Mesenchymal stem cell (in vitro differentiated cells and primary cell): ENCODE measurements around the gene ESX1.

Source experiments
- DNase-seq: peaks from one replicate; pipeline ENCODE4 v3.0.0-alpha.2; 2013
- H2AFZ ChIP-seq: one replicate; pipeline ENCODE4 v1.6.1; 2013; ENCODE audit warnings: low read depth, mild to moderate bottlenecking, control low read depth, inconsistent platforms, low read length, moderate library complexity
- H2AK5ac ChIP-seq: 2 replicates; pipeline ENCODE4 v1.6.1; 2013; ENCODE audit warnings: low read length, moderate library complexity, mild to moderate bottlenecking, inconsistent platforms; ENCODE audit not compliant: severe bottlenecking
- H2BK120ac ChIP-seq: one replicate; pipeline ENCODE4 v1.6.1; 2013; ENCODE audit warnings: low read depth, mild to moderate bottlenecking, inconsistent platforms, low read length, moderate library complexity
- H2BK12ac ChIP-seq, 2 experiments: one replicate each; pipeline ENCODE4 v1.6.1; 2013; ENCODE audit warnings: inconsistent platforms in 2 of 2, low read length in 2 of 2, mild to moderate bottlenecking in 2 of 2, moderate library complexity in 2 of 2, control low read depth in 1 of 2
- H2BK15ac ChIP-seq: one replicate; pipeline ENCODE4 v1.6.1; 2013; ENCODE audit warnings: mild to moderate bottlenecking, low read depth, inconsistent platforms; ENCODE audit not compliant: poor library complexity, severe bottlenecking
- H2BK5ac ChIP-seq: 2 replicates; pipeline ENCODE4 v1.6.1; 2013; ENCODE audit warnings: low read depth, mild to moderate bottlenecking, low read length, control low read depth, inconsistent platforms; ENCODE audit not compliant: poor library complexity, severe bottlenecking
- H3K14ac ChIP-seq, 2 experiments: one replicate each; pipeline ENCODE4 v1.6.1; 2013; ENCODE audit warnings: inconsistent platforms in 2 of 2, low read length in 2 of 2, control low read depth in 1 of 2, mild to moderate bottlenecking in 1 of 2, moderate library complexity in 1 of 2
- H3K18ac ChIP-seq, 2 experiments: one replicate each; pipeline ENCODE4 v1.6.1; 2013; ENCODE audit warnings: inconsistent platforms in 2 of 2, low read length in 2 of 2, control low read depth in 1 of 2, low read depth in 1 of 2, mild to moderate bottlenecking in 1 of 2
- H3K23ac ChIP-seq, 2 experiments: one replicate each; pipeline ENCODE4 v1.6.1; 2013; ENCODE audit warnings: inconsistent platforms in 2 of 2, low read length in 2 of 2, mild to moderate bottlenecking in 2 of 2, moderate library complexity in 2 of 2, control low read depth in 1 of 2
- H3K27ac ChIP-seq: 2 replicates; pipeline ENCODE4 v1.5.1; 2013; ENCODE audit warnings: mild to moderate bottlenecking, moderate library complexity, low read length, control low read depth, inconsistent platforms; ENCODE audit not compliant: poor library complexity, severe bottlenecking
- H3K27me3 ChIP-seq, 2 experiments: 2 replicates each; pipeline versions ENCODE4 v1.6.1 to v1.7.0; 2013; ENCODE audit warnings: low read length in 2 of 2, mild to moderate bottlenecking in 2 of 2, moderate library complexity in 2 of 2, control low read depth in 1 of 2, inconsistent platforms in 1 of 2; ENCODE audit not compliant: control insufficient read depth in 1 of 2, insufficient read depth in 1 of 2
- H3K36me3 ChIP-seq, 2 experiments: 2 replicates each; pipeline versions ENCODE4 v1.6.1 to v1.7.0; 2013; ENCODE audit warnings: low read length in 2 of 2, control low read depth in 1 of 2, inconsistent platforms in 1 of 2, low read depth in 1 of 2, mild to moderate bottlenecking in 1 of 2; ENCODE audit not compliant: insufficient read depth in 2 of 2, control insufficient read depth in 1 of 2
- H3K4ac ChIP-seq, 2 experiments: one replicate each; pipeline ENCODE4 v1.6.1; 2013; ENCODE audit warnings: inconsistent platforms in 2 of 2, low read length in 2 of 2, mild to moderate bottlenecking in 2 of 2, moderate library complexity in 2 of 2, control low read depth in 1 of 2, low read depth in 1 of 2
- H3K4me1 ChIP-seq: 2 replicates; pipeline ENCODE4 v1.6.1; 2013; ENCODE audit warnings: low read depth, low read length, control low read depth; ENCODE audit not compliant: control insufficient read depth, insufficient read depth
- H3K4me2 ChIP-seq: 2 replicates; pipeline ENCODE4 v1.6.1; 2013; ENCODE audit warnings: low read length, mild to moderate bottlenecking, inconsistent platforms; ENCODE audit not compliant: poor library complexity, severe bottlenecking
- H3K4me3 ChIP-seq, 2 experiments: 2 replicates each; pipeline versions ENCODE4 v1.5.1 to v1.7.0; 2013; ENCODE audit warnings: low read length in 2 of 2, mild to moderate bottlenecking in 2 of 2, control low read depth in 1 of 2, low read depth in 1 of 2; ENCODE audit not compliant: insufficient read depth in 1 of 2
- H3K79me1 ChIP-seq: replicated peaks from 2 replicates; pipeline ENCODE4 v1.6.1; 2013; ENCODE audit warnings: mild to moderate bottlenecking, control low read depth, low read length, inconsistent platforms; ENCODE audit not compliant: poor library complexity, severe bottlenecking
- H3K9ac ChIP-seq: 2 replicates; pipeline ENCODE4 v1.7.0; 2013; ENCODE audit warnings: mild to moderate bottlenecking, low read length, moderate library complexity
- H3K9me3 ChIP-seq: 2 replicates; pipeline ENCODE4 v1.7.0; 2013; ENCODE audit warnings: mild to moderate bottlenecking, low read length; ENCODE audit not compliant: control insufficient read depth
- H4K8ac ChIP-seq: one replicate; pipeline ENCODE4 v1.6.1; 2013; ENCODE audit warnings: inconsistent platforms, mild to moderate bottlenecking, low read length, moderate library complexity
- H4K91ac ChIP-seq: one replicate; pipeline ENCODE4 v1.6.1; 2013; ENCODE audit warnings: mild to moderate bottlenecking, low read length, inconsistent platforms
- WGBS: methylation state at CpG from one replicate; pipeline ENCODE4 v1.1.7; 2013; ENCODE audit warnings: mixed read lengths; 5-methylcytosine and 5-hydroxymethylcytosine counted together

Gene ESX1

DNA sequence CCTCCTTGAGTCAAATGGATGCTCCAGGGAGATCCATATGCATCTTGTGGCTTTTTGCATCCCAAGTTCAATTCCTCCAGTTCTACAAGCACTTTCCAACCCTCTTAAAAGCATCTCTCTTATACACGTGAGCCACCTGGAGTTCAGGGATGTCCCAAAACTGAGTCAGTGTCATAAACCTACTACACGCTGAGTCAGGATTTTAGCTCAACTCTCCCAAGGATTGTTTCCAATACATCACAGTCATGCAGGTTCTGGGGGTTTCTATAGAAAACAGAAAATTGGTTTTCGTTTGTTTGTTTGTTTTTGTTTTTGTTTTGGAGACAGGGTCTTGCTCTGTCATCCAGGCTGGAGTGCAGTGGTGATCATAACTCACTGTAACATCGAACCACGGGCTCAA is 25.9 kb upstream of the ESX1 start:
- H3K79me1 ChIP-seq, result no peaks in the 10 kb centered on the region
- no peaks in the 10 kb centered on the region for H3K4me1 ChIP-seq
- H2BK5ac ChIP-seq, result no peak overlapping the region
- H3K4me2 ChIP-seq, result no peak overlapping the region
- no peak overlapping the region for H2AFZ ChIP-seq
- no peaks in the 10 kb centered on the region for H3K9me3 ChIP-seq
- no peak overlapping the region for H3K27ac ChIP-seq
- H3K23ac ChIP-seq, result no peak overlapping the region
- no peaks in the 10 kb centered on the region for H3K36me3 ChIP-seq
- no peak for DNase-seq
- no peak overlapping the region for H3K4me3 ChIP-seq
- no peak overlapping the region for H3K9ac ChIP-seq
- no peak overlapping the region for H2AK5ac ChIP-seq
- no peak overlapping the region for H2BK15ac ChIP-seq
- no peak overlapping the region for H2BK12ac ChIP-seq
- WGBS, result 92% methylated on average over 2 of the region's 5 CpGs
- peaks cover 0 to 41% of the 10 kb centered on the region in 2 experiments for H3K27me3 ChIP-seq
- H2BK120ac ChIP-seq, result no peak overlapping the region
- no peak overlapping the region for H3K14ac ChIP-seq
- no peak overlapping the region for H4K91ac ChIP-seq
- H3K4ac ChIP-seq, result no peak overlapping the region
- H4K8ac ChIP-seq, result no peak overlapping the region
- H3K18ac ChIP-seq, result no peak overlapping the region

DNA sequence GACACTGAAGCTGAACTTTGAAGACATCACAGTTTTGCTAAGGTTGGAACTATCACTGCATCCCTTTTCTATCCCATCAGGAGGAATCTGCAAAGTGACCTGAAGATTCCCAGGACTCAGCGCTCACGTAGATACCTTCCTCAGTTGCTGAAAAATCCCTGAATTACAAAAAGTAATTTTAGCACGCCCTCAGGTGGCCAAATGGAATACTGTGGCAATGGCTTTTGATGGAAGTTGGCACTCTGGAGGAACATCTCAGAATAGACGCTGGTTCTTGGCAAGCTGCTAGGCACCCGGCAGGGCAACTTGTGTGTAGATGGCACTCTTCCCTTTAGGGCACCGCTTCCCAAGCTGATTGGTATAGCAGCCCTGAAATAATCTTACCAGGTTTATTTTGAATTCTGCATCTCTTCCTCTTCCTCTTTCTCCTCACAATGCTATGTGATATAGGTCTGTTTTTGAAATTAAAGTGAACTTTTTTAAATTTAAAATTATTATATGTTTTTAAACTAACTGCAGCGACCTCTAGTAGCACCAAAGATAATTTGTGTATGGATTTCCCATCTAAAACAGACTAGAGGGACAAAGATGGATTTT is 16.3 kb upstream of the ESX1 start:
- no peak overlapping the region for H4K91ac ChIP-seq
- H2BK12ac ChIP-seq, result no peak overlapping the region
- no peak overlapping the region for H2AFZ ChIP-seq
- no peak overlapping the region for H2BK120ac ChIP-seq
- peak overlapping the region; percentile 72 for H3K9ac ChIP-seq
- H2BK15ac ChIP-seq, result no peak overlapping the region
- no peak overlapping the region for H3K27ac ChIP-seq
- H3K36me3 ChIP-seq, result no peaks in the 10 kb centered on the region
- H2BK5ac ChIP-seq, result no peak overlapping the region
- H3K79me1 ChIP-seq, result no peaks in the 10 kb centered on the region
- no peak overlapping the region for H4K8ac ChIP-seq
- H2AK5ac ChIP-seq, result no peak overlapping the region
- peak; percentile 19 for DNase-seq
- H3K27me3 ChIP-seq, result peaks cover 6 to 54% of the 10 kb centered on the region in 2 experiments
- H3K14ac ChIP-seq, result no peak overlapping the region
- H3K4me3 ChIP-seq, result peak overlapping the region in 1 of 2 experiments; percentile 75
- no peak overlapping the region for H3K4ac ChIP-seq
- H3K4me2 ChIP-seq, result no peak overlapping the region
- no peak overlapping the region for H3K18ac ChIP-seq
- no peak overlapping the region for H3K23ac ChIP-seq
- WGBS, result 22% methylated on average over 3 of the region's 7 CpGs
- peaks cover 1% of the 10 kb centered on the region for H3K4me1 ChIP-seq
- H3K9me3 ChIP-seq, result no peaks in the 10 kb centered on the region

DNA sequence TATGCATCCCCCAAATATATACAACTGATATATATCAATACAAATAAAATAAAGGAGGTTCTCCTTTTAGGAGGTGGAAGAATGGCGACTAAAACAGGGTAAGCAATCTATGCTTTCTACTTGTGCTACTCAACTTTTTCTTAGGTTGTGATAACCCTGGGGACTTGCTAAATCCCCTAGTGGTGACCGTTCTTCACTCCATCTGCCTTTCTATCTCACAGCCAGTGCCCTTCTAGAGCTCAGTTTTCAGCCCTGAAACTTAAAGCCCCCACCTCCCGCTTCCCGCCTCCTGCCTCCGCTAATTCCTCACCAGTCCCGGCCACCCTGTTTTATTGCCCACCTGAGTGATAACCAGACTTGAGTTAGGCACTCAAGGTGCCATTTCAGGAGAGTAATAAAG is 15.5 kb upstream of the ESX1 start:
- WGBS, result 23% methylated on average over 6 of the region's 6 CpGs
- H4K8ac ChIP-seq, result no peak overlapping the region
- no peak overlapping the region for H2AFZ ChIP-seq
- no peak for DNase-seq
- no peak overlapping the region for H2BK120ac ChIP-seq
- peak overlapping the region in 1 of 2 experiments; percentile 75 for H3K4me3 ChIP-seq
- H3K27me3 ChIP-seq, result peaks cover 6 to 50% of the 10 kb centered on the region in 2 experiments
- H3K36me3 ChIP-seq, result no peaks in the 10 kb centered on the region
- H3K14ac ChIP-seq, result no peak overlapping the region
- H3K23ac ChIP-seq, result no peak overlapping the region
- H3K79me1 ChIP-seq, result no peaks in the 10 kb centered on the region
- H3K4ac ChIP-seq, result no peak overlapping the region
- no peaks in the 10 kb centered on the region for H3K9me3 ChIP-seq
- no peak overlapping the region for H3K4me2 ChIP-seq
- no peak overlapping the region for H3K18ac ChIP-seq
- no peak overlapping the region for H2BK5ac ChIP-seq
- H3K27ac ChIP-seq, result no peak overlapping the region
- H2AK5ac ChIP-seq, result no peak overlapping the region
- H4K91ac ChIP-seq, result no peak overlapping the region
- no peak overlapping the region for H2BK15ac ChIP-seq
- no peak overlapping the region for H3K9ac ChIP-seq
- peaks cover 1% of the 10 kb centered on the region for H3K4me1 ChIP-seq
- H2BK12ac ChIP-seq, result no peak overlapping the region

DNA sequence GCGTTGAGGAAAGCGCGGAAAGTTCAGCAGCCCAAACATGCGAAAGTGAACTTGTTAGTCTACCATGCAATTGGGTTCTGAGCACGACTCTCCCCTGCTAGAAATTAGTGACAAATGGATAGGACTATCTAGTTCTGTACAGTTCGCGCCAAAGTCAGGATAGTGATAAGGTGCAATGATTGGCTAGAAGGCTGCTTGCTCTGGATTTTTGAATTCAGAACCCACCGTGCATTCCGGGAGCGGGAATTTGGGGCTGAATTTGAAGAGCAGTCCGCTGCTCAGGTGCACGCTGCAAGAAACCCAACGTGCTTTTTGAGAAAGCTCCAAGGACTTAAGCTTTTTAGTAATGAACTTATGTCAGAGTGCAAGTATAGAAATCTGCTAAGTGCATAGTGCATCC is 732 bp upstream of the ESX1 start:
- Histone ChIP-seq H3K9ac (no peak overlapping the region), H3K4me2 (no peak overlapping the region), H3K27ac (no peak overlapping the region), H3K79me1 (no peaks in the 10 kb centered on the region), H3K36me3 (no peaks in the 10 kb centered on the region), H3K4me1 (peaks cover 13% of the 10 kb centered on the region), H2BK15ac (no peak overlapping the region), H2BK5ac (no peak overlapping the region), H2AFZ (no peak overlapping the region), H2BK12ac (no peak overlapping the region), H3K14ac (no peak overlapping the region), H3K4me3 (no peak overlapping the region), H4K91ac (no peak overlapping the region), H3K27me3 (peaks cover 32 to 62% of the 10 kb centered on the region in 2 experiments), H3K4ac (no peak overlapping the region), H3K18ac (no peak overlapping the region), H4K8ac (no peak overlapping the region), H3K23ac (no peak overlapping the region), H2BK120ac (no peak overlapping the region), H3K9me3 (peaks cover 8% of the 10 kb centered on the region), H2AK5ac (no peak overlapping the region)
- no peak for DNase-seq
- 23% methylated on average over 11 of the region's 13 CpGs for WGBS
